Naive thymus-derived CD4-positive, alpha-beta T cell (primary cell): ENCODE data around the gene SMCO3. TPM values are rescaled to one million over a fixed set of nuclear protein-coding genes. Genes with fewer than 3 reads are reported as not detected.

Experiments used
- ATAC-seq: fragments of 150-1000 bp; cut with Tn5 transposase; 2 replicates; pipeline ENCODE4 v1.10.0; 2021; ENCODE audit warnings: mild to moderate bottlenecking, moderate library complexity
- CTCF ChIA-PET: fragments of 350-600 bp; sonication (Branson Sonifier 250); formaldehyde crosslinking; loops from one replicate; lab custom pipeline; 2021; ENCODE audit warnings: antibody characterized with exemption; lab: Charles Lee
- POLR2A ChIA-PET: fragments of 350-600 bp; sonication (Branson Sonifier 250); formaldehyde crosslinking; loops from one replicate; lab custom pipeline; 2021; ENCODE audit warnings: antibody characterized with exemption, inconsistent platforms; lab: Charles Lee
- DNase-seq, 9 donors: peaks; one replicate each; pipeline versions ENCODE4 v3.0.0 to v3.0.0-alpha.2; 2020 to 2022; ENCODE audit warnings: mixed read lengths in 1 of 9
- H3K27ac ChIP-seq: one replicate; pipeline ENCODE4 v1.7.0; 2013; ENCODE audit warnings: mild to moderate bottlenecking, low read depth, low read length, moderate library complexity
- H3K27me3 ChIP-seq, 2 donors: one replicate each; pipeline ENCODE4 v1.7.0; 2013; ENCODE audit warnings: low read length in 2 of 2, mild to moderate bottlenecking in 2 of 2, moderate library complexity in 2 of 2; ENCODE audit not compliant: control insufficient read depth in 2 of 2, insufficient read depth in 2 of 2
- H3K36me3 ChIP-seq, 3 experiments: 1 replicate in 2 of 3; 2 replicates in 1 of 3; pipeline ENCODE4 v1.7.0; 2013; ENCODE audit warnings: low read length in 3 of 3, mild to moderate bottlenecking in 3 of 3, moderate library complexity in 1 of 3; ENCODE audit not compliant: insufficient read depth in 3 of 3, control insufficient read depth in 2 of 3
- H3K4me1 ChIP-seq, 2 donors: one replicate each; pipeline ENCODE4 v1.7.0; 2013; ENCODE audit warnings: low read length in 2 of 2, mild to moderate bottlenecking in 2 of 2, moderate library complexity in 1 of 2; ENCODE audit not compliant: control insufficient read depth in 2 of 2, insufficient read depth in 2 of 2
- H3K4me3 ChIP-seq: 2 replicates; pipeline ENCODE4 v1.7.0; 2013; ENCODE audit warnings: mild to moderate bottlenecking, low read length
- H3K9me3 ChIP-seq, 3 experiments: 1 replicate in 2 of 3; 2 replicates in 1 of 3; pipeline ENCODE4 v1.7.0; 2013; ENCODE audit warnings: low read length in 3 of 3; ENCODE audit not compliant: control insufficient read depth in 2 of 3
- H3K27ac Mint-ChIP-seq, 9 donors: one replicate each; pipeline ENCODE4 v1.8.0; 2020 to 2022; ENCODE audit warnings: mixed read lengths in 9 of 9, mild to moderate bottlenecking in 8 of 9, moderate library complexity in 5 of 9, inconsistent platforms in 2 of 9
- H3K27me3 Mint-ChIP-seq, 5 donors: one replicate each; pipeline ENCODE4 v1.8.0; 2021 to 2022; ENCODE audit warnings: mixed read lengths in 5 of 5, mild to moderate bottlenecking in 1 of 5
- H3K36me3 Mint-ChIP-seq, 5 donors: one replicate each; pipeline ENCODE4 v1.8.0; 2020 to 2022; ENCODE audit warnings: mixed read lengths in 5 of 5, mild to moderate bottlenecking in 3 of 5, inconsistent platforms in 1 of 5
- H3K4me1 Mint-ChIP-seq, 7 donors: one replicate each; pipeline ENCODE4 v1.8.0; 2020 to 2022; ENCODE audit warnings: mixed read lengths in 7 of 7, mild to moderate bottlenecking in 3 of 7, inconsistent platforms in 1 of 7
- H3K4me3 Mint-ChIP-seq, 10 donors: one replicate each; pipeline ENCODE4 v1.8.0; 2020 to 2022; ENCODE audit warnings: mild to moderate bottlenecking in 10 of 10, mixed read lengths in 10 of 10, moderate library complexity in 6 of 10, inconsistent platforms in 2 of 10
- H3K9me3 Mint-ChIP-seq, 11 donors: one replicate each; pipeline ENCODE4 v1.8.0; 2020 to 2022; ENCODE audit warnings: mixed read lengths in 11 of 11, mild to moderate bottlenecking in 4 of 11, inconsistent platforms in 1 of 11, moderate library complexity in 1 of 11
- intact Hi-C, 2 donors: fragments of 100-400 bp; cut with micrococcal nuclease; formaldehyde crosslinking; loops; one replicate each; pipeline ENCODE4 v1.15.1; 2023
- polyA plus RNA-seq, 2 donors: library from polyadenylated mRNA; unstranded; fragments of 300-500 nt; fragmentation: Illumina TruSeq; gene quantifications; one replicate each; pipeline ENCODE4 v1.2.3, GENCODE V29; 2021
- total RNA-seq, 6 experiments: library from RNA in 5 of 6; stranded (reverse) in 5 of 6; gene quantifications; 1 replicate in 5 of 6; 2 replicates in 1 of 6; pipeline ENCODE4 v1.2.3 and lab custom pipeline; 2021 to 2026

SMCO3 gene
- total and polyA plus RNA-seq, 7 experiments from 2014 or later = not detected

- ChIA-PET POLR2A (interaction anchor here (1.2 kb wide), 1 partner anchor 158 kb away, joined by 3 read pairs; no protein-coding TSS in a partner anchor), CTCF (interaction anchor here (0.7 kb wide), 1 partner anchor 797 kb away, joined by 3 read pairs; no protein-coding TSS in a partner anchor)
- Mint-ChIP-seq H3K4me1 (no peaks in the 10 kb centered on the region), H3K4me3 (no peak overlapping the region), H3K9me3 (peaks cover 0 to 5% (median 0%) of the 10 kb centered on the region in 11 donors), H3K36me3 (peaks cover 0 to 9% (median 6%) of the 10 kb centered on the region in 5 donors), H3K27ac (no peak overlapping the region), H3K27me3 (peaks cover 26 to 47% (median 39%) of the 10 kb centered on the region in 5 donors)
- ATAC-seq (no peak), DNase-seq (no peak)
- no peaks in the 10 kb centered on the region for H3K9me3 ChIP-seq
- H3K27ac ChIP-seq = no peak overlapping the region
- H3K4me3 ChIP-seq = no peak overlapping the region
- H3K27me3 ChIP-seq = no peaks in the 10 kb centered on the region
- H3K36me3 ChIP-seq = no peaks in the 10 kb centered on the region
- no peaks in the 10 kb centered on the region for H3K4me1 ChIP-seq
- intact Hi-C loops = loop anchor here in 1 of 2 donors (2.0 kb wide), 1 partner anchor 26 kb away; no protein-coding TSS in a partner anchor
These were observed 22.6 kb upstream of the SMCO3 start for GRCh38 chr12:14836336-14837210.

GRCh38 chr12:14834509-14834908 is 20.5 kb upstream of the SMCO3 start:
- Mint-ChIP-seq H3K4me1 (no peaks in the 10 kb centered on the region), H3K27me3 (peaks cover 18 to 38% (median 31%) of the 10 kb centered on the region in 5 donors), H3K9me3 (peaks cover 0 to 6% (median 0%) of the 10 kb centered on the region in 11 donors), H3K4me3 (no peak overlapping the region), H3K27ac (no peak overlapping the region), H3K36me3 (peaks cover 0 to 9% (median 4%) of the 10 kb centered on the region in 5 donors)
- ChIA-PET CTCF (interaction anchor here (0.7 kb wide), 1 partner anchor 122 kb away, joined by 3 read pairs; no protein-coding TSS in a partner anchor), POLR2A (no interaction called here)
- no peak overlapping the region for H3K27ac ChIP-seq
- H3K36me3 ChIP-seq = no peaks in the 10 kb centered on the region
- H3K9me3 ChIP-seq = no peaks in the 10 kb centered on the region
- no peaks in the 10 kb centered on the region for H3K27me3 ChIP-seq
- H3K4me3 ChIP-seq = no peak overlapping the region
- no peak for DNase-seq
- no peak for ATAC-seq
- no peaks in the 10 kb centered on the region for H3K4me1 ChIP-seq
- intact Hi-C loops = no loop called here

GRCh38 chr12:14833952-14834351 is 20.0 kb upstream of the SMCO3 start:
- no peaks in the 10 kb centered on the region for H3K4me1 ChIP-seq
- H3K4me3 Mint-ChIP-seq = no peak overlapping the region
- ATAC-seq (no peak), DNase-seq (no peak)
- H3K27me3 Mint-ChIP-seq = peaks cover 13 to 33% (median 26%) of the 10 kb centered on the region in 5 donors
- intact Hi-C loops = no loop called here
- ChIA-PET CTCF (interaction anchor here (0.7 kb wide), 1 partner anchor 123 kb away, joined by 3 read pairs; no protein-coding TSS in a partner anchor), POLR2A (interaction anchor here (0.8 kb wide), 1 partner anchor 129 kb away, joined by 4 read pairs; no protein-coding TSS in a partner anchor)
- peaks cover 0 to 9% (median 0%) of the 10 kb centered on the region in 5 donors for H3K36me3 Mint-ChIP-seq
- no peak overlapping the region for H3K4me3 ChIP-seq
- no peaks in the 10 kb centered on the region for H3K9me3 ChIP-seq
- H3K27me3 ChIP-seq = no peaks in the 10 kb centered on the region
- no peak overlapping the region for H3K27ac Mint-ChIP-seq
- no peak overlapping the region for H3K27ac ChIP-seq
- H3K9me3 Mint-ChIP-seq = peaks cover 0 to 6% (median 0%) of the 10 kb centered on the region in 11 donors
- no peaks in the 10 kb centered on the region for H3K36me3 ChIP-seq
- H3K4me1 Mint-ChIP-seq = no peaks in the 10 kb centered on the region

- ChIA-PET CTCF (interaction anchor here (1.3 kb wide), 1 partner anchor 12 kb away, joined by 4 read pairs; no protein-coding TSS in a partner anchor), POLR2A (interaction anchor here (0.8 kb wide), 1 partner anchor 129 kb away, joined by 4 read pairs; no protein-coding TSS in a partner anchor)
- no peak overlapping the region for H3K27ac Mint-ChIP-seq
- H3K4me1 Mint-ChIP-seq = no peaks in the 10 kb centered on the region
- H3K9me3 Mint-ChIP-seq = peaks cover 0 to 6% (median 0%) of the 10 kb centered on the region in 11 donors
- H3K4me3 Mint-ChIP-seq = no peak overlapping the region
- no peaks in the 10 kb centered on the region for H3K27me3 ChIP-seq
- peaks cover 0 to 9% (median 0%) of the 10 kb centered on the region in 5 donors for H3K36me3 Mint-ChIP-seq
- intact Hi-C loops = no loop called here
- H3K27ac ChIP-seq = no peak overlapping the region
- peaks cover 13 to 32% (median 26%) of the 10 kb centered on the region in 5 donors for H3K27me3 Mint-ChIP-seq
- H3K36me3 ChIP-seq = no peaks in the 10 kb centered on the region
- DNase-seq (no peak), ATAC-seq (no peak)
- no peak overlapping the region for H3K4me3 ChIP-seq
- no peaks in the 10 kb centered on the region for H3K4me1 ChIP-seq
- H3K9me3 ChIP-seq = no peaks in the 10 kb centered on the region
These were observed 19.4 kb upstream of the SMCO3 start for GRCh38 chr12:14833336-14833735.

GRCh38 chr12:14828892-14829291 is 14.9 kb upstream of the SMCO3 start:
- no peak overlapping the region for H3K27ac ChIP-seq
- Mint-ChIP-seq H3K27ac (no peak overlapping the region), H3K27me3 (peaks cover 11 to 14% (median 12%) of the 10 kb centered on the region in 5 donors), H3K36me3 (peaks cover 0 to 9% (median 0%) of the 10 kb centered on the region in 5 donors), H3K4me3 (no peak overlapping the region), H3K9me3 (peaks cover 0 to 6% (median 0%) of the 10 kb centered on the region in 11 donors), H3K4me1 (no peaks in the 10 kb centered on the region)
- no peaks in the 10 kb centered on the region for H3K4me1 ChIP-seq
- H3K27me3 ChIP-seq = no peaks in the 10 kb centered on the region
- intact Hi-C loops = no loop called here
- H3K9me3 ChIP-seq = no peaks in the 10 kb centered on the region
- ChIA-PET CTCF (interaction anchor here (0.7 to 1.3 kb wide), 3 partner anchors 18 to 704 kb away, joined by 3 to 6 read pairs (median 3); no protein-coding TSS in a partner anchor), POLR2A (no interaction called here)
- ATAC-seq (no peak), DNase-seq (no peak)
- H3K4me3 ChIP-seq = no peak overlapping the region
- H3K36me3 ChIP-seq = no peaks in the 10 kb centered on the region

- ChIA-PET POLR2A (no interaction called here), CTCF (no interaction called here)
- H3K27me3 ChIP-seq = no peaks in the 10 kb centered on the region
These were observed 13.1 kb upstream of the SMCO3 start for GRCh38 chr12:14827043-14827442.

More at GRCh38 chr12:14827043-14827442, 13.1 kb upstream of the SMCO3 start:
- H3K4me3 ChIP-seq = no peak overlapping the region
- no peak overlapping the region for H3K27ac ChIP-seq
- Mint-ChIP-seq H3K4me3 (no peak overlapping the region), H3K36me3 (peaks cover 0 to 6% (median 0%) of the 10 kb centered on the region in 5 donors), H3K27me3 (peaks cover 0 to 8% (median 6%) of the 10 kb centered on the region in 5 donors), H3K9me3 (peaks cover 0 to 6% (median 0%) of the 10 kb centered on the region in 11 donors), H3K27ac (no peak overlapping the region), H3K4me1 (peaks cover 0 to 3% (median 0%) of the 10 kb centered on the region in 7 donors)
- H3K9me3 ChIP-seq = no peaks in the 10 kb centered on the region
- DNase-seq (no peak), ATAC-seq (no peak)
- H3K4me1 ChIP-seq = no peaks in the 10 kb centered on the region
- intact Hi-C loops = no loop called here
- H3K36me3 ChIP-seq = no peaks in the 10 kb centered on the region
